Measurements from ENCODE around the gene KIRREL2.
"Not testable (repeated sequence)": the region's sequence is repeated elsewhere in the genome, so short reads cannot be mapped to it uniquely, and the experiment has no call there.

The KIRREL2 gene

GRCh38 chr19:35870124-35870736, 13.5 kb downstream of the KIRREL2 start:
- H3K9me3 Mint-ChIP-seq; DNase-seq (ENCODE audit: low spot score); H3K36me3 Mint-ChIP-seq (ENCODE audit: low read depth): not testable (repeated sequence)
- Mint-ChIP-seq H3K4me3 (peak overlapping the region; percentile 82), H3K27me3 (ENCODE audit: low read depth) (peaks cover 30% of the 10 kb centered on the region), H3K4me1 (ENCODE audit: low read depth) (peaks cover 14% of the 10 kb centered on the region), H3K27ac (peak overlapping the region; percentile 42)

GRCh38 chr19:35870798-35871197, 14.1 kb downstream of the KIRREL2 start:
- DNase-seq (ENCODE audit: low spot score), result no peak
- Mint-ChIP-seq H3K4me1 (ENCODE audit: low read depth) (peaks cover 14% of the 10 kb centered on the region), H3K4me3 (no peak overlapping the region), H3K27me3 (ENCODE audit: low read depth) (peaks cover 26% of the 10 kb centered on the region), H3K36me3 (ENCODE audit: low read depth) (no peaks in the 10 kb centered on the region), H3K27ac (no peak overlapping the region), H3K9me3 (no peaks in the 10 kb centered on the region)

GRCh38 chr19:35871611-35872010, 14.9 kb downstream of the KIRREL2 start:
- H3K9me3 Mint-ChIP-seq, result no peaks in the 10 kb centered on the region
- no peak for DNase-seq (ENCODE audit: low spot score)
- peaks cover 14% of the 10 kb centered on the region for H3K4me1 Mint-ChIP-seq (ENCODE audit: low read depth)
- no peak overlapping the region for H3K27ac Mint-ChIP-seq
- no peaks in the 10 kb centered on the region for H3K36me3 Mint-ChIP-seq (ENCODE audit: low read depth)
- peaks cover 21% of the 10 kb centered on the region for H3K27me3 Mint-ChIP-seq (ENCODE audit: low read depth)
- H3K4me3 Mint-ChIP-seq, result no peak overlapping the region

GRCh38 chr19:35872180-35872579, 15.5 kb downstream of the KIRREL2 start:
- Mint-ChIP-seq H3K27me3 (ENCODE audit: low read depth) (peaks cover 19% of the 10 kb centered on the region), H3K4me3 (no peak overlapping the region)

GRCh38 chr19:35874392-35874930, 17.8 kb downstream of the KIRREL2 start:
- no peak overlapping the region for H3K4me3 Mint-ChIP-seq
- H3K36me3 Mint-ChIP-seq (ENCODE audit: low read depth), result no peaks in the 10 kb centered on the region
- H3K9me3 Mint-ChIP-seq, result no peaks in the 10 kb centered on the region
- H3K27ac Mint-ChIP-seq, result no peak overlapping the region
- peaks cover 8% of the 10 kb centered on the region for H3K4me1 Mint-ChIP-seq (ENCODE audit: low read depth)
- peaks cover 8% of the 10 kb centered on the region for H3K27me3 Mint-ChIP-seq (ENCODE audit: low read depth)
- DNase-seq (ENCODE audit: low spot score), result no peak

More at GRCh38 chr19:35872180-35872579, 15.5 kb downstream of the KIRREL2 start:
- Mint-ChIP-seq H3K27ac (no peak overlapping the region), H3K36me3 (ENCODE audit: low read depth) (no peaks in the 10 kb centered on the region), H3K9me3 (no peaks in the 10 kb centered on the region), H3K4me1 (ENCODE audit: low read depth) (peaks cover 14% of the 10 kb centered on the region)
- DNase-seq (ENCODE audit: low spot score), result no peak

- H3K36me3 Mint-ChIP-seq (ENCODE audit: low read depth), result no peaks in the 10 kb centered on the region
- no peak for DNase-seq (ENCODE audit: low spot score)
- H3K4me1 Mint-ChIP-seq (ENCODE audit: low read depth), result peaks cover 9% of the 10 kb centered on the region
- no peak overlapping the region for H3K4me3 Mint-ChIP-seq
- H3K27me3 Mint-ChIP-seq (ENCODE audit: low read depth), result peaks cover 4% of the 10 kb centered on the region
- H3K27ac Mint-ChIP-seq, result no peak overlapping the region
- no peaks in the 10 kb centered on the region for H3K9me3 Mint-ChIP-seq
Measured at GRCh38 chr19:35879068-35879467, 22.4 kb downstream of the KIRREL2 start.

GRCh38 chr19:35879770-35880317, 23.1 kb downstream of the KIRREL2 start:
- H3K9me3 Mint-ChIP-seq, result no peaks in the 10 kb centered on the region

GRCh38 chr19:35882114-35882832, 25.6 kb downstream of the KIRREL2 start:
- H3K27ac Mint-ChIP-seq, result no peak overlapping the region
- no peak for DNase-seq (ENCODE audit: low spot score)
- peaks cover 9% of the 10 kb centered on the region for H3K4me1 Mint-ChIP-seq (ENCODE audit: low read depth)
- H3K4me3 Mint-ChIP-seq, result no peak overlapping the region
- no peaks in the 10 kb centered on the region for H3K9me3 Mint-ChIP-seq
- H3K27me3 Mint-ChIP-seq (ENCODE audit: low read depth), result peaks cover 4% of the 10 kb centered on the region
- H3K36me3 Mint-ChIP-seq (ENCODE audit: low read depth), result peaks cover 13% of the 10 kb centered on the region

More at GRCh38 chr19:35879770-35880317, 23.1 kb downstream of the KIRREL2 start:
- Mint-ChIP-seq H3K27me3 (ENCODE audit: low read depth) (peaks cover 4% of the 10 kb centered on the region), H3K4me1 (ENCODE audit: low read depth) (peaks cover 9% of the 10 kb centered on the region), H3K4me3 (no peak overlapping the region), H3K27ac (peak overlapping the region; percentile 55), H3K36me3 (ENCODE audit: low read depth) (no peaks in the 10 kb centered on the region)
- peak; percentile 86 for DNase-seq (ENCODE audit: low spot score)

- Mint-ChIP-seq H3K4me3 (no peak overlapping the region), H3K9me3 (no peaks in the 10 kb centered on the region), H3K36me3 (ENCODE audit: low read depth) (peaks cover 26% of the 10 kb centered on the region), H3K4me1 (ENCODE audit: low read depth) (peaks cover 9% of the 10 kb centered on the region), H3K27me3 (ENCODE audit: low read depth) (no peaks in the 10 kb centered on the region), H3K27ac (no peak overlapping the region)
- DNase-seq (ENCODE audit: low spot score), result no peak
Measured at GRCh38 chr19:35883882-35884281, 27.2 kb downstream of the KIRREL2 start.

- peak overlapping the region; percentile 8 for H3K27ac Mint-ChIP-seq
Measured at GRCh38 chr19:35885225-35885738, 28.6 kb downstream of the KIRREL2 start.

GRCh38 chr19:35885904-35886303, 29.2 kb downstream of the KIRREL2 start:
- no peak for DNase-seq (ENCODE audit: low spot score)
- Mint-ChIP-seq H3K4me3 (no peak overlapping the region), H3K27me3 (ENCODE audit: low read depth) (no peaks in the 10 kb centered on the region), H3K9me3 (no peaks in the 10 kb centered on the region), H3K36me3 (ENCODE audit: low read depth) (peaks cover 42% of the 10 kb centered on the region), H3K4me1 (ENCODE audit: low read depth) (peaks cover 4% of the 10 kb centered on the region), H3K27ac (no peak overlapping the region)

More at GRCh38 chr19:35885225-35885738, 28.6 kb downstream of the KIRREL2 start:
- Mint-ChIP-seq H3K9me3 (no peaks in the 10 kb centered on the region), H3K36me3 (ENCODE audit: low read depth) (peaks cover 36% of the 10 kb centered on the region), H3K27me3 (ENCODE audit: low read depth) (no peaks in the 10 kb centered on the region), H3K4me1 (ENCODE audit: low read depth) (peaks cover 4% of the 10 kb centered on the region), H3K4me3 (no peak overlapping the region)
- DNase-seq (ENCODE audit: low spot score), result no peak

GRCh38 chr19:35887197-35887596, 30.5 kb downstream of the KIRREL2 start:
- no peak for DNase-seq (ENCODE audit: low spot score)
- Mint-ChIP-seq H3K4me1 (ENCODE audit: low read depth) (peaks cover 3% of the 10 kb centered on the region), H3K9me3 (no peaks in the 10 kb centered on the region), H3K27ac (no peak overlapping the region), H3K27me3 (ENCODE audit: low read depth) (no peaks in the 10 kb centered on the region), H3K36me3 (ENCODE audit: low read depth) (peaks cover 48% of the 10 kb centered on the region), H3K4me3 (no peak overlapping the region)

GRCh38 chr19:35888398-35888797, 31.7 kb downstream of the KIRREL2 start:
- H3K36me3 Mint-ChIP-seq (ENCODE audit: low read depth), result peaks cover 57% of the 10 kb centered on the region
- H3K4me1 Mint-ChIP-seq (ENCODE audit: low read depth), result no peaks in the 10 kb centered on the region
- H3K4me3 Mint-ChIP-seq, result no peak overlapping the region
- DNase-seq (ENCODE audit: low spot score), result no peak
- H3K27ac Mint-ChIP-seq, result peak overlapping the region; percentile 39
- no peaks in the 10 kb centered on the region for H3K9me3 Mint-ChIP-seq
- H3K27me3 Mint-ChIP-seq (ENCODE audit: low read depth), result no peaks in the 10 kb centered on the region
